HepG2 (cell line): ENCODE data around the gene XRCC1. TPM values are rescaled to one million over a fixed set of nuclear protein-coding genes. Genes with fewer than 3 reads are reported as not detected.
"Not testable (repeated sequence)": the region's sequence is repeated elsewhere in the genome, so short reads cannot be mapped to it uniquely, and the experiment has no call there.

ENCODE experiments used
- ATAC-seq: fragments of 200-7000 bp; cut with Tn5 transposase; 3 replicates; pipeline ENCODE4 v1.9.1; 2020; ENCODE audit warnings: mild to moderate bottlenecking, moderate library complexity
- BruUV-seq: library from RNA; stranded (reverse); fragments of 400-500 nt; replicated peaks from 2 replicates; lab custom pipeline; 2021; lab: Mats Ljungman, UMichigan
- CTCF ChIA-PET: fragments of 300-600 bp; formaldehyde crosslinking; extraction: SDS; loops from one replicate; lab custom pipeline; 2021; ENCODE audit warnings: low total read pairs, inconsistent platforms, low intra/inter-chr PET ratio; lab: Yijun Ruan, JAX
- POLR2A ChIA-PET: fragments of 350-600 bp; sonication (Branson Sonifier 250); formaldehyde crosslinking; loops from one replicate; lab custom pipeline; 2020; ENCODE audit warnings: antibody characterized with exemption, inconsistent platforms; lab: Yijun Ruan, JAX
- DNase-seq: peaks from one replicate; pipeline ENCODE4 v3.0.0-alpha.2; 2015; ENCODE audit warnings: low spot score
- FAIRE-seq: peaks from 3 replicates; lab custom pipeline; 2011; peaks lifted over from hg19 to GRCh38; lab: Jason Lieb, UNC
- H2AFZ ChIP-seq: one replicate; pipeline ENCODE4 v1.6.1; 2011; ENCODE audit warnings: low read length, inconsistent platforms
- H3K27ac ChIP-seq: fragments of 300-600 bp; 3 replicates; pipeline ENCODE4 v1.8.0; 2011; ENCODE audit warnings: mixed run types, mild to moderate bottlenecking, mixed read lengths, low read length, inconsistent platforms; ENCODE audit not compliant: insufficient read depth; ENCODE audit errors: extremely low read length
- H3K27me3 ChIP-seq, 2 experiments: fragments of 200-600 bp in 1 of 2; 2 replicates in 1 of 2; 3 replicates in 1 of 2; pipeline versions ENCODE4 v1.6.0 to v1.8.0; 2011; ENCODE audit warnings: low read length in 2 of 2, mild to moderate bottlenecking in 2 of 2, moderate library complexity in 2 of 2, inconsistent platforms in 1 of 2; ENCODE audit not compliant: insufficient read depth in 2 of 2, control insufficient read depth in 1 of 2
- H3K36me3 ChIP-seq, 2 experiments: fragments of 200-600 bp in 1 of 2; replicated peaks in 1 of 2; 2 replicates in 1 of 2; 3 replicates in 1 of 2; pipeline versions ENCODE4 v1.5.1 to v1.8.0; 2011; ENCODE audit warnings: low read length in 2 of 2, inconsistent platforms in 1 of 2; ENCODE audit not compliant: insufficient read depth in 2 of 2, control insufficient read depth in 1 of 2
- H3K4me1 ChIP-seq: 2 replicates; pipeline ENCODE4 v1.5.1; 2012; ENCODE audit warnings: low read length, inconsistent platforms; ENCODE audit not compliant: insufficient read depth
- H3K4me2 ChIP-seq: 2 replicates; pipeline ENCODE4 v1.6.0; 2011; ENCODE audit warnings: low read depth, low read length, inconsistent platforms
- H3K4me3 ChIP-seq, 3 experiments: fragments of 200-600 bp in 1 of 3; sonication (generic), shearing (Covaris generic) in 1 of 3; replicated peaks in 1 of 3; 2 replicates each; pipeline ENCODE4 v1.5.1; 2011 to 2016; ENCODE audit warnings: low read length in 3 of 3, inconsistent platforms in 2 of 3, low read depth in 2 of 3, mild to moderate bottlenecking in 2 of 3, control low read depth in 1 of 3, mixed read lengths in 1 of 3; ENCODE audit not compliant: insufficient read depth in 1 of 3
- H3K79me2 ChIP-seq: one replicate; pipeline ENCODE4 v1.6.1; 2011; ENCODE audit warnings: low read length, inconsistent platforms; ENCODE audit not compliant: insufficient read depth
- H3K9ac ChIP-seq: 2 replicates; pipeline ENCODE4 v1.6.0; 2011; ENCODE audit warnings: mild to moderate bottlenecking, low read depth, low read length, inconsistent platforms; ENCODE audit not compliant: insufficient read depth
- H3K9me3 ChIP-seq: 2 replicates; pipeline ENCODE4 v1.5.1; 2012; ENCODE audit warnings: mild to moderate bottlenecking, low read length
- H4K20me1 ChIP-seq: 2 replicates; pipeline ENCODE4 v1.6.0; 2011; ENCODE audit warnings: inconsistent platforms, mild to moderate bottlenecking, low read length, moderate library complexity; ENCODE audit not compliant: insufficient read depth
- BORCS8-MEF2B ChIP-seq: sonication (generic); formaldehyde crosslinking; IDR thresholded peaks from 2 replicates; pipeline ENCODE4 v1.8.0; 2022; ENCODE audit warnings: mild to moderate bottlenecking, missing genetic modification reagents
- FOXM1 ChIP-seq: sonication (generic); formaldehyde crosslinking; IDR thresholded peaks from 2 replicates; pipeline ENCODE4 v1.5.0; 2020; ENCODE audit warnings: missing genetic modification reagents
- ZNF136 ChIP-seq: sonication (generic); formaldehyde crosslinking; IDR thresholded peaks from 2 replicates; pipeline ENCODE4 v1.8.1; 2022; ENCODE audit warnings: low read depth, mild to moderate bottlenecking, moderate library complexity, missing genetic modification reagents
- WGBS: methylation state at CpG from one replicate; pipeline ENCODE4 v1.1.6; 2017; ENCODE audit warnings: low lambda C conversion rate; 5-methylcytosine and 5-hydroxymethylcytosine counted together
- in situ Hi-C: cut with HindIII; loops from 2 replicates; pipeline ENCODE4 v1.10.0; 2017; ENCODE audit warnings: low pct_unique_long_range_greater_than_20kb; ENCODE audit not compliant: extremely low pct_ligation_motif_present
- intact Hi-C: fragments of 100-400 bp; cut with micrococcal nuclease; formaldehyde crosslinking; loops from one replicate; pipeline ENCODE4 v1.10.0; 2022; ENCODE audit not compliant: unreplicated experiment
- polyA plus RNA-seq, 8 experiments: library from polyadenylated mRNA; depleted of rRNA in 3 of 8; stranded (reverse) in 7 of 8; unstranded in 1 of 8; fragments of >200 nt; fragmentation: Illumina TruSeq in 4 of 8; extraction: Trizol in 4 of 8; gene quantifications; 2 replicates each; pipeline versions ENCODE4 v1.2.1 to v1.2.3, GENCODE V29; 2011 to 2016; ENCODE audit warnings: low read depth in 4 of 8, missing spikeins in 1 of 8, mixed read lengths in 1 of 8; ENCODE audit not compliant: insufficient read depth in 1 of 8
- total RNA-seq, 5 experiments: library from RNA; depleted of rRNA; stranded (reverse); fragments of >200 nt; fragmentation: Illumina TruSeq; extraction: Trizol; gene quantifications; 2 replicates each; pipeline ENCODE4 v1.2.3, GENCODE V29; 2016; ENCODE audit warnings: low read depth in 1 of 5

Gene XRCC1
- total and polyA plus RNA-seq, 2 of the 13 experiments (the other 11 are each of a cell fraction or from before 2014, with no cell fraction given): 24.7 to 26.3 TPM

GRCh38 chr19:43605875-43606568 lies 30.7 kb upstream of the XRCC1 start:
- no peak for DNase-seq
- intact Hi-C loops: no loop called here
- CTCF ChIA-PET: no interaction called here

DNA sequence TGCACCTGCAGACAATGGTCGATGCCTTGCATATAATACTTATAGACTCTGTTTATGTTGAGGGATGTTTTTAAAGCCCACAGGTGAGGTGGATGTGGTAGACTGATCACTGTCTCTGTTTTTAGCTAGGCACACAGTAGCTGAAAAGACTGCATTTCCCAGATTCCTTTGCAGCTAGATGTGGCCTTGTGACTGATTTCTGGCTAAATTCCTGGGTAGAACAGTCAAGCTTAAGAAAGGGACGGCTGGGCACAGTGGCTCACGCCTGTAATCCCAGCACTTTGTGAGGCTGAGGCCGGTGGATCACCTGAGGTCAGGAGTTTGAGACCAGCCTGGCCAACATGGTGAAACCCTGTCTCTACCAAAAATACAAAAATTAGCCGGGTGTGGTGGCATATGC lies 25.0 kb upstream of the XRCC1 start:
- Histone ChIP-seq H3K36me3 (peaks cover 5 to 28% of the 10 kb centered on the region in 2 experiments; a peak in 3 of 5 replicates), H3K79me2 (peaks cover 20% of the 10 kb centered on the region), H3K4me1 (peaks cover 11% of the 10 kb centered on the region)
- in situ Hi-C loops, ATAC-seq, H3K4me3 ChIP-seq, H2AFZ ChIP-seq, H3K4me2 ChIP-seq, CTCF ChIA-PET, BruUV-seq, H3K9ac ChIP-seq, DNase-seq, FAIRE-seq, H3K9me3 ChIP-seq, POLR2A ChIA-PET, H3K27ac ChIP-seq, intact Hi-C loops, H4K20me1 ChIP-seq, H3K27me3 ChIP-seq: not testable (repeated sequence)
- 94% methylated on average over 4 of the region's 5 CpGs for WGBS

More at GRCh38 chr19:43605875-43606568, 30.7 kb upstream of the XRCC1 start:
- Histone ChIP-seq H3K4me2 (no peak overlapping the region), H2AFZ (no peak overlapping the region), H3K27me3 (no peaks in the 10 kb centered on the region), H3K79me2 (no peaks in the 10 kb centered on the region), H3K9ac (no peak overlapping the region), H4K20me1 (no peaks in the 10 kb centered on the region), H3K4me3 (no peak overlapping the region), H3K4me1 (no peaks in the 10 kb centered on the region), H3K27ac (no peak overlapping the region), H3K36me3 (peaks cover 11 to 16% of the 10 kb centered on the region in 2 experiments; a peak in 4 of 5 replicates), H3K9me3 (no peaks in the 10 kb centered on the region)
- FAIRE-seq: no peak
- TF ChIP-seq BORCS8-MEF2B: no peak
- no peak for TF ChIP-seq FOXM1 (CRISPR knock-in tag)
- TF ChIP-seq ZNF136 (CRISPR knock-in tag): no peak
- ATAC-seq: no peak
- WGBS: 82% methylated on average over 7 of the region's 7 CpGs
- in situ Hi-C loops: no loop called here
- BruUV-seq: no TSS peak
- POLR2A ChIA-PET: interaction anchor here (0.6 to 1.1 kb wide), 3 partner anchors 9 to 12 kb away, joined by 3 read pairs; partner anchors contain the start of genes IRGQ and ZNF576
